Measurements from ENCODE around the gene UCK1. TPM values are rescaled to one million over a fixed set of nuclear protein-coding genes. Genes with fewer than 3 reads are reported as not detected.
A peak's percentile ranks its signal among the peaks of the same experiment; 100 is the strongest.

Gene UCK1
- total and polyA plus RNA-seq, 2 of the 13 experiments (the other 11 are each of a cell fraction or from before 2014, with no cell fraction given): 11.0 to 24.1 TPM

GRCh38 chr9:131499254-131499767, 31.8 kb downstream of the UCK1 start:
- H3K79me2 ChIP-seq (ENCODE audit: insufficient read depth, low read length): peaks cover 2% of the 10 kb centered on the region
- peaks cover 26% of the 10 kb centered on the region for H3K4me1 ChIP-seq (ENCODE audit: insufficient read depth, low read length)
- WGBS (ENCODE audit: low lambda C conversion rate): 92% methylated on average over 4 of the region's 7 CpGs
- H3K9ac ChIP-seq (ENCODE audit: insufficient read depth, low read depth, low read length): no peak overlapping the region
- DNase-seq (ENCODE audit: low spot score) (no peak), FAIRE-seq (no peak), ATAC-seq (no peak)
- no peak overlapping the region for H3K4me2 ChIP-seq (ENCODE audit: low read depth, low read length)
- peaks cover 25 to 39% of the 10 kb centered on the region in 2 experiments for H3K36me3 ChIP-seq (replicated peaks in 1 of 2; ENCODE audit: control insufficient read depth in 1 of 2, insufficient read depth in 2 of 2, low read length in 2 of 2)
- no peak overlapping the region for H2AFZ ChIP-seq (ENCODE audit: low read length)
- H3K4me3 ChIP-seq (replicated peaks in 1 of 3; ENCODE audit: insufficient read depth in 1 of 3, low read depth in 2 of 3, low read length in 3 of 3): no peak overlapping the region
- H3K27me3 ChIP-seq (ENCODE audit: control insufficient read depth in 1 of 2, insufficient read depth in 2 of 2, low read length in 2 of 2): no peaks in the 10 kb centered on the region; a peak in 1 of 5 replicates
- POLR2A ChIA-PET: interaction anchor here (1.7 kb wide), 1 partner anchor 126 kb away, joined by 4 read pairs; no protein-coding TSS in a partner anchor
- no peaks in the 10 kb centered on the region for H4K20me1 ChIP-seq (ENCODE audit: insufficient read depth, low read length)
- no peak overlapping the region for H3K27ac ChIP-seq (ENCODE audit: extremely low read length, insufficient read depth, low read length)
- TF ChIP-seq RXRA (CRISPR knock-in tag; IDR thresholded peaks at IDR 0.05) (no peak), ZSCAN12 (CRISPR knock-in tag; IDR thresholded peaks at IDR 0.05) (no peak), POLR2AphosphoS5 (IDR thresholded peaks at IDR 0.05; ENCODE audit: low read depth, low read length) (0 out of 2 replicates have a peak, but pooled peaks have one; percentile 27), ZC3H4 (CRISPR knock-in tag; IDR thresholded peaks at IDR 0.05; ENCODE audit: borderline replicate concordance) (no peak), FUBP1 (CRISPR knock-in tag; IDR thresholded peaks at IDR 0.05; ENCODE audit: borderline replicate concordance) (no peak), ZBTB2 (CRISPR knock-in tag; IDR thresholded peaks at IDR 0.05; ENCODE audit: low read depth) (no peak), RBM22 (optimal IDR thresholded peaks at IDR 0.05; ENCODE audit: low read length) (peak; percentile 86), POLR2G (IDR thresholded peaks at IDR 0.05; ENCODE audit: low read depth, low read length) (peak; percentile 31; the same call in 1 of the 2 replicates), ZNF724P (CRISPR knock-in tag; IDR thresholded peaks at IDR 0.05; ENCODE audit: borderline replicate concordance) (no peak)
- intact Hi-C loops (cut with micrococcal nuclease; ENCODE audit: unreplicated experiment): no loop called here
- BruUV-seq (replicated peaks): no TSS peak
- CTCF ChIA-PET (ENCODE audit: low intra/inter-chr PET ratio, low total read pairs): no interaction called here
- H3K9me3 ChIP-seq (ENCODE audit: low read length): no peaks in the 10 kb centered on the region
- in situ Hi-C loops (cut with HindIII; ENCODE audit: extremely low pct_ligation_motif_present, low pct_unique_long_range_greater_than_20kb): no loop called here

Data from HepG2 (cell line).